ENCODE measurements around the gene PAX6.

PAX6 gene

DNA sequence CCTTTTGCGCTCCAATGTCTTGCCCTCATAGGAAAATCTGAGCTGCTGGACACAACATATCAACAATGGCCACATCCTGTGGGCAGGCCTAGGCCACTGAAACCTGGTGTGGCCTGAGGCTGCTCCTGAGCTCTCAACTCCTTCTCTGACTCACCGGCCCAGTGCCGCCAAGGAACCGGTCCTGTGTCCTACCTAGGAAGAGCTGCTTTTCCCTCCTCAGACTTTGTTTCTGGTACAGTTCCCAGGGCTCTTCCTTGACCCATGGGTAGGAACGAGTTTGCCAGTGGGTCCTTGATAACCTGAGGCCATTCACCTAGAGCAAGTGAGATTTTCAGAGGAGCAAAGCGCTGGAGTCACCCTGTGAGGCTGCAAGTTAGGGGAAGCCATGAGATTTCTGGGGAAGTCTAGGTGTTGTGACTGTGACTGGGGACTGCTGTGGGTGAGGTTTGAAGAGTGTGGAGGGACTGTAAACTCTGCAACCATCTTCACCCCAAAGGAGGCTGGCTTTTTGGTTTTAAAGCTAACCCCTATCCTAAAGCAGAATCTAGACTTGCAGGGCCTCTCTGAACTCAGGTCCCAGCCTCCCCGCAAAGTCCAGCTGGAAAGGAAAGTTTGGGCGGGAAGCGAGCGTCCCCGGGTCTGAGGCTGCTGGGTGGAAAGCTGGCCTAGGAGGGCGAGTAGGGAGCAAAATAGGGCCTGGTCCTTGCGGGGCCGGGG, 12.0 kb upstream of the PAX6 start:
- DNase-seq (ENCODE audit: low read depth in 2 of 2, low spot score in 1 of 2): no peak

DNA sequence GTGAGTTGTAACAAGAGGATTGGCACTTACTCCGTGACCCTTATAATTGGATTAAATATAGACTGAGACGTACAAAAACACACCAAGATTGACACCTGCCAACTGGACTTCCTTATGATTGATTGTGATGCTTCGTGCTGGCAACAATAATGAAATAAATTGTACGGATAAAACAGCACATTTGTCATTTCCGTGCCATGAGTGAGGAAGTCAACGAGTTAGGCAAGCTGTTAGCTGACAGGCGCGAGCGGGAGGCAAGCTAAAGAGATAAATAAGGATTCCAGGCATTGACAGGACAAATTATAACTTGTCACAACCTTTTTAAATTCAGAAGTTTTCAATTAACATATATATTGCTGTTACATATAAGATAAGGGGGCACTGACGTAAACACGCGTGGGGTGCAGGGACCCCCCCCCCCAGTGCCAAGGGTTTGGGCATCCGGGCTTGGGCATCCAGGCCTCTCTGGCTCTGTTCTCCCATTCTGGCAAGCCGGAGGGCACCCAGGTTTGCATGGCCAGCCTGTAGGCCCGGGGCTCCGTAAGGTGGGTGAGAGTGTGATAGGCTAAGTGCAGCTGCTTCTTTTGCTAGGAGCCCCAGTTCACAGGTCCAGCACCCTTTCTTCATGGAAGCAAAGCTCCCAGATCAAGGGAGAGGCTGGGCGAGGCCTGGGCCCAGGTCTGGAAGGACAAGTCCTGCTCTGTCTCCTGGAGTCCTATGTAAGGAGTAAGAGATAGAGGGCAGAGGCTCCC, 11.2 kb upstream of the PAX6 start:
- no peak for DNase-seq (ENCODE audit: low read depth in 2 of 2, low spot score in 1 of 2)

- no peak for DNase-seq (ENCODE audit: low read depth in 2 of 2, low spot score in 1 of 2)
Observed at GRCh38 chr11:31821766-31822165, 10.6 kb upstream of the PAX6 start.

DNA sequence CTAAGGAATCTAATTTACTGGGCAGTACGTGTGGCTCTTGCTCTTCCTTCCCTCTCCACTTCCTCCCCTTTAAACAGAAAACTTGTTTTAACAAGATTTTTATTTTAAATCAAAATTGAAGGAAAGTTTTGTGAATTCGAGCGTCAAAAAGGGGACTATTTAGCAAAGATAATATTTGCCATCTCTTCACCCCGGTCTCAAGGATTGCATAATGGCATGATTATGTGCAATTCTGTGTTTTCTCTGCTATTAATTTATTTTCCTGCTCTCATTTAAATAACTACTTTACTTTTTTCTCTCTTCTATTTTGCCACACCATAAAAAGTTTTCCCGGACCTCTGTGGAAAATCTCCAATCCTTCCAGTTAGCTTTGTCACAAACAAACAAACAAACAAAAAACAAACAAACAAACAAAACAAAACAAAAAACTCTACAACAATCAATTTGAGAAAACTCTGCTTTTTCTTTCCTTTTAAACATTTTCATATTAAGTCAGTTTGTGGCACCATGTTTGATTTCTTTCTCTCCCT, 10.2 kb upstream of the PAX6 start:
- no peak for DNase-seq (ENCODE audit: low read depth in 2 of 2, low spot score in 1 of 2)

- DNase-seq (ENCODE audit: low read depth in 2 of 2, low spot score in 1 of 2): no peak
Observed at GRCh38 chr11:31820438-31820818, 9.3 kb upstream of the PAX6 start.

GRCh38 chr11:31819621-31820437, 8.7 kb upstream of the PAX6 start:
- DNase-seq (ENCODE audit: low read depth in 2 of 2, low spot score in 1 of 2): no peak

DNA sequence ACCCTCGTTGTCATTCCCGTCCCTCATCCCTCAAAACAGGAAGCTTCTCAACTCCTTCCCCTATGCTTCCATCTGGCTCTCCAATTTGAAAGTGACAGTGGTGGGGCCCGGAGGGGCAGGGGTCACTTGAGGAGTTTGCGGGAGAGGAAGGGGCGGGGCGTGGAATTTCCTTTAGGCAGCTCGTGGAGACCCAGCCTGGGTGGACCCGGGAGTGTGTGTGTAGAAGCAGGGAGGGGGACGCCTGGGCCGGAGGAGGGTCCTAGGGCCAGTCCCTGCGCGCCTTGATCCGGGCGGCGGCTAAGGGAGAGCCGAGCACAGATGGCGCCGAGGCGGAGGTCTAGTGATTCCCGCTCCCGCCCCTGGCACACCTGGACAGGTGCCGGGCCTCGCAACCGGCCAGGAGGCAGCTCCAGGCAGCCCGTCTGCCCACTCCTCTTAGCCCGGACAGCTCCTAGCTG, 7.8 kb upstream of the PAX6 start:
- no peak for DNase-seq (ENCODE audit: low read depth in 2 of 2, low spot score in 1 of 2)

GRCh38 chr11:31818425-31818755, 7.3 kb upstream of the PAX6 start:
- no peak for DNase-seq (ENCODE audit: low read depth in 2 of 2, low spot score in 1 of 2)

DNA sequence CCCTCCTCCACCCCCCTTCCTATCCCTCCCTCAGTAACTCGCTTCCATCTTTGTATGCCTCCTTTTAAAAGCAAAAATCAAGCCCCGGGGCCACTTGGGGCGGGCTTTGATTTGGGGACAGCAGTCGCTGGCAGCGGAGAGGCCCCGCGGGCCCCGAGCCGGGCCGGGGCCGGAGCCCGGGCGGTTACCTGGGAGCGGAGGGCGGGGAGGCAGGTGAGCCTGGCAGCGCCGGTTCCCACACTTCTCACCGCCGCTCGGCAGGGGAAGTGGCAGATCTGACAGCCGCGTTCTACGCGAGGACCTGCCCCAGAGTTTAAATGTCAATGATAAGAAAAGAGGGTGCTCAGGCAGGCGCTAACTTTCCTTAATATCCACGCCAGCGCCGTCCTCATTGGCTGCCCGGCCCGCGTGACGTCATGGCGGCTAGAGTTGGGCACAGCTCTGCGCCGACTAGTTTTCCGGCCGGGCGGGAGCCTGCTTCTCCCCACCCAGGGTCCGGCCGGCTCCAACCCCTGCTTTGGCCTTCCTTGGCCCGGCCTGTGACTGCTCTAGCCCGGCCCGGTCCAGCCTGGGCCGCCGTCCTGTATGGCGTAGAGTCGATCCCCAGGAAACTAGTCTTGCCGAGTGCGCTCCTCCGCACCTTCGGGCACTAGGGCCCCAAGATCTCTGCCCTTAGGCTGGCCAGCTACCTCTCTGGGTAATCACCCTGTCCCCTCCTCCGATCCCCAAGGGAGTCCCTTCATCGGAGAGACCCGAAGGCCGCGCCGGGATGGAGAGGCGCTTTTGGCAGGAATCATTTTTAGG, 6.7 kb upstream of the PAX6 start:
- no peak for DNase-seq (ENCODE audit: low read depth in 2 of 2, low spot score in 1 of 2)

DNA sequence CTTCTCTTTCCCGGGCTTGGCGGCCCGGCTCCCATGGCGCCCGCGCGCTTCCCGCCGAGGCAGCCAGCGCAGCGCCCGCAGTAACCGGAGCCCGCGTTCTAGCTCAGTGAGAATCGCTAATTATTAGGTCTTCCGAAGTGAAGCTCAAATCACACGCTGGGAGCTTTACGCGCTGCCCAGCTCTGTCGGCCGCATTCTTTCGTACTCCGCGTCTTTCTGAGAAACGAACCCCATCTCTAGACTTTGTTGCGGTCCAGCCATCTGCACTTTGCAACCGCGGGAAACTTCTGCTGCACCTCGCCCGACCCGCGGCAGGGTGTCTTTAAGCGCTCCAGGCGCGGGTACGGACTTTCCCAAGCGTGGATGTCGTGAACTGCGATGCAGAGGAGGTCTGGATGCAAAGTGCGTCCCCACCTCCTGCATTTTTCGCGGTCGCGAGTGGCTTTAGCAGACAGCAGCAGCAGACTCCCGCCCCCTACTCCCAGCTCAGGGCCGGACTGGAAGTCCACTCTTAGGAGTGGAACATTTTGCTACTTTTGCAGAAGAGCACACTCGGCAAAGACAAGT, 6.0 kb upstream of the PAX6 start:
- DNase-seq (ENCODE audit: low read depth in 2 of 2, low spot score in 1 of 2): no peak

DNA sequence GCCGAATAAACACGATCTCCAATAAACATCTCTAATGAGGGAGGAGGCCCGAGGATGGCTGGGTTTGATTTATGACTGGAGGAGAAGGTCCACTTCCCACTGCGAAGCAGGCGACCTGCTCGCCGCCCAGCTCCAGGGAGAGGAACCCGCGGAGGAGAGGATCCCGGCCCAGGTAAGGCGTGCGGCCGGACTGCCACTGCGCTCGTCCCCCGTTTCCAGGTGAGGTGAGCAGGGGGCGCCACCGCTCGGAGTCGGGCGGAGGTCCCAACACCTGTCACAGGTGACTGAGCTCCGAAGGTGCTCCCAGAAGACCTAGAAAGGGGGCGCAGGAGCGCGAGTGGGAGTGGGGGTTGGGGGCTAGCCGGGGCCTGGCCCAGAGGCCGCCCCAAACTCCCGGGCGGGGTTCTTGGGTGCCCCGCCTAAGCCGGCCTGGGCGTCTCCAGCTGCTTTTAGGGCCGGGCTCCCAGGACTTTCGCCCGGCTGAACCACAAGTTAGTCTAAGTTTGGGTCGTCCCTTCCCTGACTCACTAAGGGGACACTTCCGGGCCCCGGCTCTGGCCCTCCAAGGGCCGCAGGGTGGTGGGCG, 5.4 kb upstream of the PAX6 start:
- no peak for DNase-seq (ENCODE audit: low read depth in 2 of 2, low spot score in 1 of 2)

- DNase-seq (ENCODE audit: low read depth in 2 of 2, low spot score in 1 of 2): no peak
Observed at GRCh38 chr11:31815711-31816467, 4.8 kb upstream of the PAX6 start.

DNA sequence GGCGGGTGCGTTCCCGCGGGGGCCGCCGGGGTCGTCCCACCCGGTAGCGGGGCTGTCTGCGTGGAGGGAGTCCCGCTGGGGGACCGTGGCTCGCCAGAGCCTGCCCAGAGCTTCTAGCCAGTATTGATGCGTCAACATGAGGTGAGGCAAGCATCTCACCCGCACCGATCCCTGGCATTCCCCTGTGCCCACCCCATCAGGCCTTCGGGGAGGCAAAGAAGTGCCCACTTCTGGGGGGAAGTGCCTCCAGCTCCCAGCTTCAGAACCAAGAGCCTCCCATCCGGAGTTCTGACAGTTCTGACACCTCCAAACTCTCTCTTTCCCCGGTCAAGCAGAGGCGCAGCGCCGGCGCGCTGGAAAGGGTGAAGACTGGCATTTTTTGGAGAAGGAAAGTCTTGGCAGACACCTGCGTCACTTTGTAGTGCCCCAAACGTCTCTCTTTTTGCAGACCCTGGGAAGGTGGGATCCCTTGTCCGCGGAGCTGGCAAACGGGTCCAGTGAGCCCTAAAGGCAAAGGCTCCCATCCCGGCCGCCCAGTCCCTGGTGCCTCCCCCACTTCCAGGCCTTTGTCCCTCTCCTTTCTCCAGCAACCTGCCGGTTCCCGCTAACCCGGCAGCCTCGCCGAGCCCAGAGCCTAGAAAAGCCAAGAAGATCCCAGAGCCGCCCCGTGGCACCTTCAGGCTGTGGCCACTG, 3.2 kb upstream of the PAX6 start:
- DNase-seq (ENCODE audit: low read depth in 2 of 2, low spot score in 1 of 2): no peak

DNA sequence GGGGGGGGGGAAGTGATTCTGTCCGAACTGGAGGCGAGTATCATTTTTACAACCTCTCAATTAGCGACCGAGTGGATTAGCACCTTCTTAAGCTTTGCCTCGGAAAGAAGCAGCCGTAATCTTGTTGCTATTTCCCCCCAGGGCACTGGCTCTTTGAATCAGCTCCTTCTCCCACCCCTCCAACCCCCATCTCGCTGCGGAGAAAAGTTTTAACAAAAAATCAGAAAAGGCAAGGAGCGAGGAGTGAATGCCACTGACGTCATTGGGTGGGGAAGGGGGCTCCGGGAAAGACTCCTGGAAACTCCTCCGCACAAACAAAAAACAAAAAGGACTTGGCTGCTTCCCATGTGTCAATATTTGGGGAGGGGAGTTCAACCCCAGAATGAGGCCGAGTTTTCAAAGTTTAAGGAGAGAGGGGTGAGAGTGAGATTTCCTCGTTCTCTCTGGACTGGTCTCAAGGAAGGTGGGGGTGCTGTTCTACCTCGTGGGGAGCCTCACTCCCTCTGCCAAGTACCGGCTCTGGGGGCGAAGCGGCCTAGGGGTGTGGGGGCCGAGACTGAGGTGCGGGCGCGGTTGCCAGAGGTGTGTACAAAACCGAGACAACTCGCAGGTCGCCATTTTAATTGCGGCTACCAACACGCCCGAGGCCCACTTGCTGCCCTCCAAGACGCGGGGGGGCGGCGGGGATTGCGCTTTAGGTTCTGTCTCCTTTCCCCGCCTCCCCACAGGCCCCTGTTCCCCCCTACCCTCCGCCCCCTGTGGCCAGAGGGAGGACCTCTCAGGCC, 2.5 kb upstream of the PAX6 start:
- no peak for DNase-seq (ENCODE audit: low read depth in 2 of 2, low spot score in 1 of 2)

DNA sequence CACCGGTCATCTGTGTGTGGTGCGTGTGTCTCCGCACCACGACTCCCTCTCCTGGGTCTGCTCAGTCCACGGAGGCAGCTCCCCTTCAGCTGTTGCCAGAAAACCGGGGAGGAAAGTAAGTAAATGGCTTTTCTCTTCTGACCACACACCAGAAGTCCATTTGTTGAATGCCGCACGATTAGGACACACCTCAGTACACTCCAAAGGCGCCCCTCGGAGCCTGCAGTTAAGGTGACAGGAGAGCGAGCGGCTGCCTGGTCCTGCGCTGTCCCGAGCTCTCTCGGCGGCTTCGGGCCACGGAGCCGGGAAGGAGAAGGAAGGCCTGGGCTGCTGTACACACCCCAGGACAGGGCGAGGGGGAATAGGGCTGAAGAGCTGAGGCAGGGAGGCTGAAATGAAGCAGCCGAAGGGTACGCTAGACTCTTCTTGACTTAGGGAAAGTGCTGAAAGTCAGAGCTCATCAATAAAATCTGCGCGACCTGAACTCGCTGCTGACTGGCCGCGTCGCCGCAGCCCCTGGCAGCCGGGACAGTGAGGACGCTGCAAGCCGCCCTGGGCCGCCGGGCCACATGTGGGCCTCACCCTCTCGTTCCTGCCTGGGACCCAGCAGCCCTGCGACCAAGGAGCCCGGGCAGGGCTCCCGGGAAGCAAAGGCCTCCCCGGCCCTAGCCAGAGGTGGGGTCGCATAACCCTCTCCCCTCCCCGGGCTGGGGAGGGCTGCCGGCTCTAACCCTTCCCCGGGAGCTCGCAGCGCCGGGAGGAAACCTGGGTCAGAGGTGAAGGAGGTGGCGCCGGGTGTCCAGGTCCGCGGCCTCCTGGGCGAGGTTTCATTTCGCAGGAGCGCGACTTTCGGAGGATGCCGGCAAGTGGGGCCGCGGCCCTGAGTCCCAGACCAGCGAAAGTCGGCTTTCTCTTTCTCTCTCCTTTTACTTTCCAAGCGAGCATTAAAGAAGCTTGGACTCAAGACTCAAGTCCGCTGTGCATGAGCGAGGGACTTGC, 1.6 kb upstream of the PAX6 start:
- no peak for DNase-seq (ENCODE audit: low read depth in 2 of 2, low spot score in 1 of 2)

DNA sequence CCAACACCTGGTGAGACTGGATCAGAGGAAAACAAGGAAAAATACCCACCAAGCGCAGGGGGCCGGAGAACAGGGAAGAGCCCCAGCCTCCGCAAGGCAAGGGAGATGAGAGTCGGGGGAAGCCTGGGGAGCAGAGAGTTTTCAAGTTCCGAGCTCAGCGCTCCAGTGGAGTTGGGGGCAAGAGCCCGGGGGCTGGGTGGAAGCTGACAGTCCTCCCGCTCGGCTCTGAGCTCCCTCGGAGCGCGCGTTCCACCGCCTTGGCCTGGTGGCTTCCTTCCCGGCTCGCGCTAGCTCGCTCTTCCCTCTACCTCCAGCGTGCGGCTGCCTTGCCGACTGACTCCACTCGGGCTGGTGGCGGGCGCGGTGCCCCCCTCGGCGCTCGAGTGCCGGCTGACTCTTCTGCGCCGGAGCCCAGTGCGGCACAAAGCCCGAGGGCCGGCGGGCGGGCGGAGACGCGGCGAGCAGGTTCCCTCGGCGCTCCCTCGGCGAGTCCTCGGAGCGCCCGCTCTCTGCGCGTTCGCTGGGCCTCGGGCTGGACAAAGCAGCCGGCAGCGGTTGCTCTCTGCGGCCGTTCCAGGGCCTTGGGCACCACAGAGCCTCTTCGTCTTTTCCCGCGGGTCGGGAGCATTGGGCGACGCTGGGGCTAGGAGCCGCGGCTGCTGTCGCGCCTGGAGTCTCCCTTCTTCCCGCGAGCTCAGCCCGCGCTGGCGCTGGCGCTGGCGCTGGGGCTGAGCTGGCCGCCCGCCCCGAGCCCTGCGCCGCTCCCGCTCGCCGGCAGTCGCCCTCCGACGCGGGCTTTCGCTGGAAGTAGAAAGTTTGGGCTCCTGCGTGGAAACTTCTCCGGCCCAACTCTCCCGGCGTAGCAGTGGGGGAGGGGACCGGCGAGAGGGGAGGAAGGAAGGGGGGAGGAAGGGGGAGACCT, 1.0 kb downstream of the PAX6 start:
- DNase-seq (ENCODE audit: low read depth in 2 of 2, low spot score in 1 of 2): no peak

All from stimulated activated CD8-positive, alpha-beta memory T cell treated with anti-CD3 and anti-CD28 coated beads, Interleukin-4, amount 100 ng/mL, for 1 hour (primary cell).